ENCODE measurements around the gene TSPAN31. TPM values are rescaled to one million over a fixed set of nuclear protein-coding genes. Genes with fewer than 3 reads are reported as not detected.

The TSPAN31 gene
- total and polyA plus RNA-seq, 2 experiments from 2014 or later, result 15.5 to 15.6 TPM

DNA sequence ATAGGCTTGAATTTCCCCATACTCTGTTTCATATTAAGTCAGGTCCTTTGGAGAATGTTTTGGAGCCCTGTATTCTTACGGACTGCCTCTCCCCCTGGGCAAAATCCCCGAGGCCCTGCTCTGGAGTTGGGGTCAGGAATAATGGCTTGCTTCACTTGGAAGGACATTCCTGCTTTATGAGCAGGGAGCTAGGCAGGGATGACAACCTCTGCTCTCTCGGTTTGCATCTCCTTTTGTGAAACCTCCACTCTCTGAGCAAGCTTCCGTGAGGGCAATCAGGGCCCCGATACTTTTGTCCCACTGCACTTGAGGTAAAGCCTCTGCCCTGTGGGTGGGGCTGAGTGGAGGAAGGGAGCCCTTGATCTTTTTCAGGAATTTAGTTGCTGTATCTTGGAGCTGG lies 31.6 kb upstream of the TSPAN31 start:
- Mint-ChIP-seq H3K4me3 (no peak overlapping the region), H3K27ac (no peak overlapping the region), H3K27me3 (ENCODE audit: insufficient read depth, low read depth, poor library complexity) (peaks cover 1% of the 10 kb centered on the region), H3K4me1 (no peaks in the 10 kb centered on the region), H3K36me3 (ENCODE audit: low read depth) (peaks cover 8% of the 10 kb centered on the region), H3K9me3 (no peaks in the 10 kb centered on the region)
- no peaks in the 10 kb centered on the region for H3K4me1 ChIP-seq (ENCODE audit: insufficient read depth)
- H3K27ac ChIP-seq (ENCODE audit: low read depth), result no peak overlapping the region
- H3K4me2 ChIP-seq, result no peak overlapping the region
- TF ChIP-seq JUNB (IDR thresholded peaks at IDR 0.05; ENCODE audit: unreplicated experiment) (no peak), EZH2phosphoT487 (IDR thresholded peaks at IDR 0.05; ENCODE audit: unreplicated experiment) (no peak), POLR2AphosphoS5 (IDR thresholded peaks at IDR 0.05; ENCODE audit: low read depth) (no peak), ZNF114 (CRISPR knock-in tag; IDR thresholded peaks at IDR 0.05) (no peak), STAT1 (IDR thresholded peaks at IDR 0.05; ENCODE audit: unreplicated experiment) (no peak), NANOG (IDR thresholded peaks at IDR 0.05; ENCODE audit: borderline replicate concordance) (no peak), ZNF331 (CRISPR knock-in tag; IDR thresholded peaks at IDR 0.05; ENCODE audit: low read depth) (no peak), CREB1 (CRISPR knock-in tag; IDR thresholded peaks at IDR 0.05; ENCODE audit: low read depth) (no peak), EZH2 (IDR thresholded peaks at IDR 0.05; ENCODE audit: low read depth, unreplicated experiment) (no peak)
- TF ChIP-seq, protein P1, sequence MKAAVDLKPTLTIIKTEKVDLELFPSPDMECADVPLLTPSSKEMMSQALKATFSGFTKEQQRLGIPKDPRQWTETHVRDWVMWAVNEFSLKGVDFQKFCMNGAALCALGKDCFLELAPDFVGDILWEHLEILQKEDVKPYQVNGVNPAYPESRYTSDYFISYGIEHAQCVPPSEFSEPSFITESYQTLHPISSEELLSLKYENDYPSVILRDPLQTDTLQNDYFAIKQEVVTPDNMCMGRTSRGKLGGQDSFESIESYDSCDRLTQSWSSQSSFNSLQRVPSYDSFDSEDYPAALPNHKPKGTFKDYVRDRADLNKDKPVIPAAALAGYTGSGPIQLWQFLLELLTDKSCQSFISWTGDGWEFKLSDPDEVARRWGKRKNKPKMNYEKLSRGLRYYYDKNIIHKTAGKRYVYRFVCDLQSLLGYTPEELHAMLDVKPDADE (IDR thresholded peaks at IDR 0.05), result no peak
- TF ChIP-seq, protein P2, sequence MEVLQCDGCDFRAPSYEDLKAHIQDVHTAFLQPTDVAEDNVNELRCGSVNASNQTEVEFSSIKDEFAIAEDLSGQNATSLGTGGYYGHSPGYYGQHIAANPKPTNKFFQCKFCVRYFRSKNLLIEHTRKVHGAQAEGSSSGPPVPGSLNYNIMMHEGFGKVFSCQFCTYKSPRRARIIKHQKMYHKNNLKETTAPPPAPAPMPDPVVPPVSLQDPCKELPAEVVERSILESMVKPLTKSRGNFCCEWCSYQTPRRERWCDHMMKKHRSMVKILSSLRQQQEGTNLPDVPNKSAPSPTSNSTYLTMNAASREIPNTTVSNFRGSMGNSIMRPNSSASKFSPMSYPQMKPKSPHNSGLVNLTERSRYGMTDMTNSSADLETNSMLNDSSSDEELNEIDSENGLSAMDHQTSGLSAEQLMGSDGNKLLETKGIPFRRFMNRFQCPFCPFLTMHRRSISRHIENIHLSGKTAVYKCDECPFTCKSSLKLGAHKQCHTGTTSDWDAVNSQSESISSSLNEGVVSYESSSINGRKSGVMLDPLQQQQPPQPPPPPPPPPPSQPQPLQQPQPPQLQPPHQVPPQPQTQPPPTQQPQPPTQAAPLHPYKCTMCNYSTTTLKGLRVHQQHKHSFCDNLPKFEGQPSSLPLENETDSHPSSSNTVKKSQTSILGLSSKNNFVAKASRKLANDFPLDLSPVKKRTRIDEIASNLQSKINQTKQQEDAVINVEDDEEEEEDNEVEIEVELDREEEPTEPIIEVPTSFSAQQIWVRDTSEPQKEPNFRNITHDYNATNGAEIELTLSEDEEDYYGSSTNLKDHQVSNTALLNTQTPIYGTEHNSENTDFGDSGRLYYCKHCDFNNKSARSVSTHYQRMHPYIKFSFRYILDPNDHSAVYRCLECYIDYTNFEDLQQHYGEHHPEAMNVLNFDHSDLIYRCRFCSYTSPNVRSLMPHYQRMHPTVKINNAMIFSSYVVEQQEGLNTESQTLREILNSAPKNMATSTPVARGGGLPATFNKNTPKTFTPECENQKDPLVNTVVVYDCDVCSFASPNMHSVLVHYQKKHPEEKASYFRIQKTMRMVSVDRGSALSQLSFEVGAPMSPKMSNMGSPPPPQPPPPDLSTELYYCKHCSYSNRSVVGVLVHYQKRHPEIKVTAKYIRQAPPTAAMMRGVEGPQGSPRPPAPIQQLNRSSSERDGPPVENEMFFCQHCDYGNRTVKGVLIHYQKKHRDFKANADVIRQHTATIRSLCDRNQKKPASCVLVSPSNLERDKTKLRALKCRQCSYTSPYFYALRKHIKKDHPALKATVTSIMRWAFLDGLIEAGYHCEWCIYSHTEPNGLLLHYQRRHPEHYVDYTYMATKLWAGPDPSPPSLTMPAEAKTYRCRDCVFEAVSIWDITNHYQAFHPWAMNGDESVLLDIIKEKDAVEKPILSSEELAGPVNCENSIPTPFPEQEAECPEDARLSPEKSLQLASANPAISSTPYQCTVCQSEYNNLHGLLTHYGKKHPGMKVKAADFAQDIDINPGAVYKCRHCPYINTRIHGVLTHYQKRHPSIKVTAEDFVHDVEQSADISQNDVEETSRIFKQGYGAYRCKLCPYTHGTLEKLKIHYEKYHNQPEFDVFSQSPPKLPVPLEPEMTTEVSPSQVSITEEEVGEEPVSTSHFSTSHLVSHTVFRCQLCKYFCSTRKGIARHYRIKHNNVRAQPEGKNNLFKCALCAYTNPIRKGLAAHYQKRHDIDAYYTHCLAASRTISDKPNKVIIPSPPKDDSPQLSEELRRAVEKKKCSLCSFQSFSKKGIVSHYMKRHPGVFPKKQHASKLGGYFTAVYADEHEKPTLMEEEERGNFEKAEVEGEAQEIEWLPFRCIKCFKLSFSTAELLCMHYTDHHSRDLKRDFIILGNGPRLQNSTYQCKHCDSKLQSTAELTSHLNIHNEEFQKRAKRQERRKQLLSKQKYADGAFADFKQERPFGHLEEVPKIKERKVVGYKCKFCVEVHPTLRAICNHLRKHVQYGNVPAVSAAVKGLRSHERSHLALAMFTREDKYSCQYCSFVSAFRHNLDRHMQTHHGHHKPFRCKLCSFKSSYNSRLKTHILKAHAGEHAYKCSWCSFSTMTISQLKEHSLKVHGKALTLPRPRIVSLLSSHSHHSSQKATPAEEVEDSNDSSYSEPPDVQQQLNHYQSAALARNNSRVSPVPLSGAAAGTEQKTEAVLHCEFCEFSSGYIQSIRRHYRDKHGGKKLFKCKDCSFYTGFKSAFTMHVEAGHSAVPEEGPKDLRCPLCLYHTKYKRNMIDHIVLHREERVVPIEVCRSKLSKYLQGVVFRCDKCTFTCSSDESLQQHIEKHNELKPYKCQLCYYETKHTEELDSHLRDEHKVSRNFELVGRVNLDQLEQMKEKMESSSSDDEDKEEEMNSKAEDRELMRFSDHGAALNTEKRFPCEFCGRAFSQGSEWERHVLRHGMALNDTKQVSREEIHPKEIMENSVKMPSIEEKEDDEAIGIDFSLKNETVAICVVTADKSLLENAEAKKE (CRISPR knock-in tag; IDR thresholded peaks at IDR 0.05), result no peak
- TF ChIP-seq, protein P3, sequence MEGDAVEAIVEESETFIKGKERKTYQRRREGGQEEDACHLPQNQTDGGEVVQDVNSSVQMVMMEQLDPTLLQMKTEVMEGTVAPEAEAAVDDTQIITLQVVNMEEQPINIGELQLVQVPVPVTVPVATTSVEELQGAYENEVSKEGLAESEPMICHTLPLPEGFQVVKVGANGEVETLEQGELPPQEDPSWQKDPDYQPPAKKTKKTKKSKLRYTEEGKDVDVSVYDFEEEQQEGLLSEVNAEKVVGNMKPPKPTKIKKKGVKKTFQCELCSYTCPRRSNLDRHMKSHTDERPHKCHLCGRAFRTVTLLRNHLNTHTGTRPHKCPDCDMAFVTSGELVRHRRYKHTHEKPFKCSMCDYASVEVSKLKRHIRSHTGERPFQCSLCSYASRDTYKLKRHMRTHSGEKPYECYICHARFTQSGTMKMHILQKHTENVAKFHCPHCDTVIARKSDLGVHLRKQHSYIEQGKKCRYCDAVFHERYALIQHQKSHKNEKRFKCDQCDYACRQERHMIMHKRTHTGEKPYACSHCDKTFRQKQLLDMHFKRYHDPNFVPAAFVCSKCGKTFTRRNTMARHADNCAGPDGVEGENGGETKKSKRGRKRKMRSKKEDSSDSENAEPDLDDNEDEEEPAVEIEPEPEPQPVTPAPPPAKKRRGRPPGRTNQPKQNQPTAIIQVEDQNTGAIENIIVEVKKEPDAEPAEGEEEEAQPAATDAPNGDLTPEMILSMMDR (conservative IDR thresholded peaks at IDR 0.05; ENCODE audit: low read depth in 2 of 2), result no peak
- TF ChIP-seq, protein P4, sequence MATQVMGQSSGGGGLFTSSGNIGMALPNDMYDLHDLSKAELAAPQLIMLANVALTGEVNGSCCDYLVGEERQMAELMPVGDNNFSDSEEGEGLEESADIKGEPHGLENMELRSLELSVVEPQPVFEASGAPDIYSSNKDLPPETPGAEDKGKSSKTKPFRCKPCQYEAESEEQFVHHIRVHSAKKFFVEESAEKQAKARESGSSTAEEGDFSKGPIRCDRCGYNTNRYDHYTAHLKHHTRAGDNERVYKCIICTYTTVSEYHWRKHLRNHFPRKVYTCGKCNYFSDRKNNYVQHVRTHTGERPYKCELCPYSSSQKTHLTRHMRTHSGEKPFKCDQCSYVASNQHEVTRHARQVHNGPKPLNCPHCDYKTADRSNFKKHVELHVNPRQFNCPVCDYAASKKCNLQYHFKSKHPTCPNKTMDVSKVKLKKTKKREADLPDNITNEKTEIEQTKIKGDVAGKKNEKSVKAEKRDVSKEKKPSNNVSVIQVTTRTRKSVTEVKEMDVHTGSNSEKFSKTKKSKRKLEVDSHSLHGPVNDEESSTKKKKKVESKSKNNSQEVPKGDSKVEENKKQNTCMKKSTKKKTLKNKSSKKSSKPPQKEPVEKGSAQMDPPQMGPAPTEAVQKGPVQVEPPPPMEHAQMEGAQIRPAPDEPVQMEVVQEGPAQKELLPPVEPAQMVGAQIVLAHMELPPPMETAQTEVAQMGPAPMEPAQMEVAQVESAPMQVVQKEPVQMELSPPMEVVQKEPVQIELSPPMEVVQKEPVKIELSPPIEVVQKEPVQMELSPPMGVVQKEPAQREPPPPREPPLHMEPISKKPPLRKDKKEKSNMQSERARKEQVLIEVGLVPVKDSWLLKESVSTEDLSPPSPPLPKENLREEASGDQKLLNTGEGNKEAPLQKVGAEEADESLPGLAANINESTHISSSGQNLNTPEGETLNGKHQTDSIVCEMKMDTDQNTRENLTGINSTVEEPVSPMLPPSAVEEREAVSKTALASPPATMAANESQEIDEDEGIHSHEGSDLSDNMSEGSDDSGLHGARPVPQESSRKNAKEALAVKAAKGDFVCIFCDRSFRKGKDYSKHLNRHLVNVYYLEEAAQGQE (IDR thresholded peaks at IDR 0.05; ENCODE audit: unreplicated experiment), result no peak
- H3F3A ChIP-seq (replicated peaks; ENCODE audit: low read depth), result no peaks in the 10 kb centered on the region
- H3K9me2 ChIP-seq (ENCODE audit: insufficient read depth), result no peaks in the 10 kb centered on the region
- H3K27me3 ChIP-seq (ENCODE audit: insufficient read depth), result no peaks in the 10 kb centered on the region
- H4K20me1 ChIP-seq (replicated peaks; ENCODE audit: insufficient read depth), result peaks cover 4% of the 10 kb centered on the region; the same call in 1 of the 2 replicates
- no peak overlapping the region for H3K4me3 ChIP-seq
- ATAC-seq, result no peak
- H3K79me2 ChIP-seq (replicated peaks; ENCODE audit: insufficient read depth), result no peaks in the 10 kb centered on the region
- no peaks in the 10 kb centered on the region for H3K36me3 ChIP-seq (ENCODE audit: insufficient read depth)
- H2AFZ ChIP-seq, result no peak overlapping the region
- no peak for DNase-seq (ENCODE audit: low spot score)

All from GM23338 (cell line).